T-helper 1 cell treated with Interleukin-12 subunit alpha and Interleukin-12 subunit beta and Interleukin-4 antibody, amounts not matched to agents 30 μg/mL and 1 μg/mL, for 36 hours (primary cell): ENCODE data around the gene RASSF4.
"Not testable (repeated sequence)": the region's sequence is repeated elsewhere in the genome, so short reads cannot be mapped to it uniquely, and the experiment has no call there.

Experiments used
- H3K27ac Mint-ChIP-seq: one replicate; pipeline ENCODE4 v1.8.0; 2021; ENCODE audit warnings: mild to moderate bottlenecking, mixed read lengths
- H3K27me3 Mint-ChIP-seq: one replicate; pipeline ENCODE4 v1.8.0; 2021; ENCODE audit warnings: low read depth, mixed read lengths
- H3K36me3 Mint-ChIP-seq: one replicate; pipeline ENCODE4 v1.8.0; 2021; ENCODE audit warnings: low read depth, mixed read lengths
- H3K4me1 Mint-ChIP-seq: one replicate; pipeline ENCODE4 v1.8.0; 2021; ENCODE audit warnings: low read depth, mixed read lengths
- H3K4me3 Mint-ChIP-seq: one replicate; pipeline ENCODE4 v1.8.0; 2021; ENCODE audit warnings: mild to moderate bottlenecking, moderate library complexity, mixed read lengths
- H3K9me3 Mint-ChIP-seq: one replicate; pipeline ENCODE4 v1.8.0; 2021; ENCODE audit warnings: mixed read lengths

The RASSF4 gene

DNA sequence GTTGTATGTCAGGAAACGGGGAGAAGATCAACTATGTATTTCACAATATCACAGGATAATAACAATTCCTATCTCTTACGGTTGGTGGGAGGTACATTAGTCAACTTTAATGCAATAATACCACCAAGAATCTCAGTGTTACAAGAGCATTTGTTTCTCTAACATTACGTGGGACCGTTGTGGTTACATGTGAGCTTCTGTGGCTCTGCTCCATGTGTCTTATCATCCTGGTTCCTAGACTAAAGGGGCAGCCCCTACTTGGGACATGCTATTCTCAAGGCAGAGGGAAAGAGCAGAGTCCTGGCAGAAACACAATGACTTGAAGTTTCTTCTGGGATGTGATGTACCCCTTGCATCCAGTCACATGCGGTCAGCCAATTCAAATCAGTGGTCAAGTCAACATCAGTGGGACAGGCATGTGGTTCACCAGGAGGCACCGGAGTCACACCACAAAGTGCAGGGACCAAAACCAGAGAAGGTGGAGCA is 38.6 kb downstream of the RASSF4 start:
- Mint-ChIP-seq H3K9me3 (peaks cover 7% of the 10 kb centered on the region), H3K27me3 (peaks cover 19% of the 10 kb centered on the region), H3K4me1 (peaks cover 48% of the 10 kb centered on the region), H3K27ac (no peak overlapping the region), H3K36me3 (peaks cover 9% of the 10 kb centered on the region), H3K4me3 (no peak overlapping the region)

DNA sequence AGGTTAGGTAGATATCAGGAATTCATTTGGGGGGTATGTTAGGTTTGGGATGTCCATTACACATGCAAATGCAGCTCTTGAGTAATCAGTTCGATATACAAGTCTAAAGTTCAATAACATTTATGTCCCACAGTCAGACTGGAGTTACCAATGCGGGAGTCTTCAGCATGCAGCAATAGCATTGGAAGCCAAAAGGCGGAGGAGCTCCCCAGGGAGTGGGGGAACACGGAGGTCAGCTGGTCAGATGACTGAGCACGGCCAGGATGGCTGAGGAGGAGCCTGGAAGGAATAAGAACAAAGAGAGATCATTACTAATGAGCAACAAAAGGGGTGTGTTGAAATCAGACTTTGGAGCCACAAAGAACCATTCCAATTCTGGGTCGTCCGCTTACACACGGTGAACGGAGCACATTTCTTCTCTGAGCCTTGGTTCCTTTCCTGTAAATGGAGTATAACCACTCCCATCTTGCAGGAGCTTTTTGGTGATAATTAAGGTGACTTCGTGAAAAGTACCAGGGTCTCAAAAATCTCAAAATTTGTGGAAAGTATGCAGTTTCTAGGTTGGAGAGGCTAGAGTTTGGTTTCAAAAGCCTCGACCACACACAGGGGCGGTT is 40.6 kb downstream of the RASSF4 start:
- H3K4me1 Mint-ChIP-seq = peaks cover 50% of the 10 kb centered on the region
- peaks cover 20% of the 10 kb centered on the region for H3K9me3 Mint-ChIP-seq
- peak overlapping the region; percentile 90 for H3K27ac Mint-ChIP-seq
- peaks cover 29% of the 10 kb centered on the region for H3K36me3 Mint-ChIP-seq
- peak overlapping the region; percentile 85 for H3K4me3 Mint-ChIP-seq
- peaks cover 19% of the 10 kb centered on the region for H3K27me3 Mint-ChIP-seq

DNA sequence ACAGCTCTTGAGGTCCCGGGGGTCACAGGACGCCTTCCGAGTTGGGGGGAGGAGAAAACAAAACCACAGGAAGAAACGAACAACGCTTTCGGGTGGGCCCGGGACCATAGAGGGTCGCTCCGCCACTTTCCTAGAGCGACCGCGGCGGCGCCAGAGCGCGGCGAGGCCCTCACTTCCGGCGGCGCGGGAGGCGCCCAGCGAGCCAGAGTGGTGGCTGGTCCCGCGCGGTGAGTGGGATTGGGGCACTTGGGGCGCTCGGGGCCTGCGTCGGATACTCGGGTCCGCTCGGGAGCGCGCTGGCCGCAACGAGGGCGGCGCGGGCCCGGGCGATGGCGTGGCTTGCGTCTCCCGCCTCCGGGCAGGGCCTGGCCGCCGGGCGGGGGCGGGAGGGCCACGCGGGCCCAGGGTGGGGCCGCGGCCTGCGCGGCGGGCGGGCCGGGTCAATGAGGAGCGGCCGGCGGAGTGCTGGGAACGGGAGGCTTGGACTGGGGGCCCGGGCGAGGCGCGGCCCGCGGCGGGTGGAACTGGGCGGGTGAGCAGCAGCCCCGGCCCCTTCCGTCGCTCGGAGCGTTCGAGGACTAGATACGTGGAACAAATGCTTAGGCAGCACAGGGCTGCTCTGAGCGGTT is 41.3 kb downstream of the RASSF4 start, which contains the start of gene ZNF22:
ZNF22 (plus strand) TSS at position 172 of the 629 bp plus-strand sequence. CDS start 2,446 bp downstream, outside the sequence.
- Mint-ChIP-seq H3K27me3 (peaks cover 19% of the 10 kb centered on the region), H3K4me1 (peaks cover 44% of the 10 kb centered on the region), H3K27ac (peak within 1 kb of the TSS; percentile 90), H3K36me3 (peaks cover 34% of the 10 kb centered on the region), H3K9me3 (peaks cover 22% of the 10 kb centered on the region), H3K4me3 (peak within 1 kb of the TSS; percentile 91)

DNA sequence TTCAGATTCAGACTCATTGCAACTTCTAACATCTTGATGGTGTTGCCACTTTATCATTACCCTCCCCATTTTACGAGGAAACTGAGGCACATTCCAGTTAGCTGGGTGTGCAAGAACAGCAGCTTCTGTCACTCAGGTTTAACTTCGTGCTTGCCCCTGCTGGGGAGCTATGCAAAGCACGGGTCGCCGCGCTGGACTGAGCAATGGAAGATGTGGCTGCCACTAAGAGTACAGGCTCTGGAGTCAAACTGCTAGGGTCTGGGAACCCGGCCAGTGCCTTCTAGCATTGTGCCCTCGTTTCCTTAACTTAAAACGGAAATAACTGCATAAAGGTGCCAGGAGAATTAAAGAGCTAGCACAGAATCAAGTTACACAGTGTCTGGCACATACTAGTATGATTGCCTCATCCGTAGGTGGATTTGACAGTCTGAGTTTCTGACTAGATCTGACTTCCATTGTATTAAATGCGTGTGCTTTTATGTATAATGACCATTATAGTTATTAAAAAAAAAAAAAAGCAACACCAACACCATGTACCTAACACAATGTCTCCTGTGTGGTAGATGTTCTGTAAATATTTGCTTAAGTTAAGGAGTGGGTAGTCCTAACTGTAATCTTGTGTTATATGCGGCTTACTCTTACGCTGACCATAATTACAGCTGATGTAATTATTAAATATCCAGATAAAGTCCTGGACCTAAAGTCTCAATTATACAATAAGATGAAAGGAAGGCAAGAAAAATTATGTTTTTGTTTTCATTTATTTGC is 42.0 kb downstream of the RASSF4 start:
- Mint-ChIP-seq H3K36me3 (peaks cover 34% of the 10 kb centered on the region), H3K27me3 (peaks cover 19% of the 10 kb centered on the region), H3K9me3 (peaks cover 22% of the 10 kb centered on the region), H3K27ac (peak overlapping the region; percentile 89), H3K4me1 (peaks cover 37% of the 10 kb centered on the region), H3K4me3 (peak overlapping the region; percentile 91)

DNA sequence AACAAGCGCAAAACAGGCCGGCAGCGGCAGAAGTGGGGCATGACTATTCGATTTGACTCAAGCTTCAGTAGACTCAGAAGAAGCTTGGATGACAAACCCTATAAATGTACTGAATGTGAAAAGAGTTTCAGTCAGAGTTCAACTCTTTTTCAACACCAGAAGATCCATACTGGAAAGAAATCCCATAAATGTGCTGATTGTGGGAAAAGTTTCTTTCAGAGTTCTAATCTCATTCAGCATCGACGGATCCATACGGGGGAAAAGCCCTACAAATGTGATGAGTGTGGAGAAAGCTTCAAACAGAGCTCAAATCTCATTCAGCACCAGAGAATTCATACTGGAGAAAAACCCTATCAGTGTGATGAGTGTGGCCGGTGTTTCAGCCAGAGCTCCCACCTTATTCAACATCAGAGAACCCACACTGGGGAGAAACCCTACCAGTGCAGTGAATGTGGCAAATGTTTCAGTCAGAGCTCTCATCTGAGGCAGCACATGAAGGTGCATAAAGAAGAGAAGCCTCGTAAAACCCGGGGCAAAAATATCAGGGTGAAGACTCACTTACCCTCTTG is 43.9 kb downstream of the RASSF4 start:
- peaks cover 34% of the 10 kb centered on the region for H3K36me3 Mint-ChIP-seq
- no peak overlapping the region for H3K4me3 Mint-ChIP-seq
- H3K9me3 Mint-ChIP-seq = peaks cover 22% of the 10 kb centered on the region
- no peak overlapping the region for H3K27ac Mint-ChIP-seq
- H3K27me3 Mint-ChIP-seq = peaks cover 11% of the 10 kb centered on the region
- H3K4me1 Mint-ChIP-seq = peaks cover 31% of the 10 kb centered on the region

DNA sequence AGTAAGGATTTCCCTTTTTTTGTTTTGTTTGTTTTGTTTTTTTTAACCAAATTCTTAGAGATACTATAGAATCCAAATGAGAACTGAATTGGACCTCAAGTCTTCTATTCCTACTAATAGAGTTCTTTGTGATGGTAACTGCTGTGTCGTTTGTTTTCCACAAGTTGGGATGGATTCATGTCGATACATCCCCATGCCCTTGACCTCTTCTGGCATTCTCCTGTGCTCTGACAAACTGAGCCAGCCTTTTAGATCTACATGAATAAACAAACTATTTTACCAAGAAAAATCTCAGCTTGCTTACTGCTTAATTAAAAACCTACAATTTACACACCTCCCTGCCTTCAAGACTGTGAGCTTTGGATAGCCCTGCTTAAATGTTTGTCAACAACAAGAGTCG is 45.1 kb downstream of the RASSF4 start:
- Mint-ChIP-seq H3K27ac (no peak overlapping the region), H3K9me3 (peaks cover 22% of the 10 kb centered on the region), H3K4me1 (peaks cover 31% of the 10 kb centered on the region), H3K4me3 (no peak overlapping the region), H3K36me3 (peaks cover 34% of the 10 kb centered on the region), H3K27me3 (peaks cover 7% of the 10 kb centered on the region)

DNA sequence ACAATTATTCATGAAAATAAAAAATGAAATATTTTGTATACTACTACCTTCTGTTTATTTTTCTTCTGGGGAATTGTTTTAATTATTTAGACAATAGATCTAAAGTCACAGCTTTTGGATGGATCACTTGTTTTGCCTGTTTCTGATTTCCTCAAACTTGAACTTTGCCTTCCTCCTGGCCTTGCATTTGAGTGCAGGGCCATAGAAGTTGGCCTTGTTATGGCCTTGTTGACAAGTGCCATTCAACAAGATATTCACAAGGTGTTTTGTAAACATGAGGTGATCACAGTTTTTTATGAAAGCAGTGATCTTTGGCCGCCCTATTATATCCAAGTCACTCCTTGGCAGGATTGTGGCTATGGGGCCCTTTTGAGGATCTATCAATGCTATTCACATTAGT is 45.7 kb downstream of the RASSF4 start:
- Mint-ChIP-seq H3K4me3 (no peak overlapping the region), H3K4me1 (peaks cover 25% of the 10 kb centered on the region), H3K36me3 (peaks cover 34% of the 10 kb centered on the region), H3K27ac (no peak overlapping the region), H3K27me3 (peaks cover 4% of the 10 kb centered on the region), H3K9me3 (peaks cover 22% of the 10 kb centered on the region)

DNA sequence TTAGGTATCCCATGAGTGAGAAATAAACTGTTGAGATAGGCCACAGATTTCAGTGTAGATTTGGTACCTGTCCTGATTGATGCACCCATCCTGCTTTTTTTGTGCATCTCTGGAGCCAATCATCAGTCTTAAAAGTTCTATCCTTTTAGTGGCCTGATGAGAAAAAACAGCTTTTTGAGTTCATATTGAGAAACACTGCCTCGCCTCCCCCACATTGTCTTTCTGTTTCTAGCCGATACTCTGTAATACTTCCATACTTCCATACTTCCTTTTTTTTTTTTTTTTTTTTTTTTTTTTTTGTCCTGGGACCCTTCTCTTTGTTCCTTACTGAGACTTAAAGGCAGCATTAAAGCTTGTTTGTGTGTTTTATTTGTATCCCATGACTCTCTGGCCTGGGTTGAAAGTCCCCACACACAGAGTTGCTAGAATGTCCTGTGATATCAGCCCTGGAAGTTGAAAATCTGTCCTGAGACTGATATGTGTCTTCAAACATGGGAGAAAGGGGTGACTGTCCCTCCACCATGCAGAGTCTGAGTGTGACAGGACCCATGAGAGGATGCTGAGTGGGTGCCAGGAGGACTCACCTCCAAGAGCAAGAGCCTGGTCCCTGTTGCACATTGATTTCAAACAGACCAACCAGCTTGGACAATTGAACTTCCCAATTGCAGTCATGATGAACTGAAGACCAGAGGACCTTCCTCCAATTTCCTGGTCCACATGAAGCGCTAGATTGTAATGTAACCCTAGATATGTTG is 46.9 kb downstream of the RASSF4 start:
- peaks cover 34% of the 10 kb centered on the region for H3K36me3 Mint-ChIP-seq
- no peak overlapping the region for H3K27ac Mint-ChIP-seq
- no peak overlapping the region for H3K4me3 Mint-ChIP-seq
- H3K9me3 Mint-ChIP-seq = peaks cover 22% of the 10 kb centered on the region
- no peaks in the 10 kb centered on the region for H3K27me3 Mint-ChIP-seq
- H3K4me1 Mint-ChIP-seq = peaks cover 21% of the 10 kb centered on the region

DNA sequence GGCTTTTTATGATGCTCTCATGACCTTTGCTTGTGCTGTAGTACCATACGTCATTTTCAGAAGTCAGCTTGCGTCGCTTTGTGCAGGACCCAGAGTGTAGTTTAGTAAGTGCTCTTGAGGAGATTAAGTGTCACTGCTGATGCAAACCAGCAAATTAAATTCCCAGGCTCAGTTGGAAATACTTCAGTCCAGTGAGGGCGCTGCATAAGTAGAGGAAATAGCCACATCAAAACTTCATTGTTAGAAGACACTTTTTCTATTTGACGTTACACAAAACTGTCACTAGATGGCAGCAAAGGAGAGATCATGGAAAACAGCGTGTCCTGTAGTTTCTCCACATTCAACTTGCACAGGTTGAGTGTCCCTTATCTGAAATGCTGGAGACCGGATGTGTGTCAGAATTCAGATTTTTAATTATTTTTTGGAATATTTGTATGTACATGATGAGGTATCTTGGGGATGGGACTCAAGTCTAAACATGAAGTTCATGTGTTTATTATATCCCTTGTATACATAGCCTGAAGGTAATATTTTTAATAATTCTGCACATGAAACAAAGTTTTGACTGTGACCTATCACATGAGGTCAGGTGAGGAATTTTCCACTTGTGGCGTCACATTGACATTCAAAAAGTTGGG is 49.0 kb downstream of the RASSF4 start:
- Mint-ChIP-seq H3K27ac (no peak overlapping the region), H3K4me1 (peaks cover 6% of the 10 kb centered on the region), H3K4me3 (no peak overlapping the region), H3K36me3 (peaks cover 20% of the 10 kb centered on the region), H3K9me3 (peaks cover 14% of the 10 kb centered on the region), H3K27me3 (no peaks in the 10 kb centered on the region)

DNA sequence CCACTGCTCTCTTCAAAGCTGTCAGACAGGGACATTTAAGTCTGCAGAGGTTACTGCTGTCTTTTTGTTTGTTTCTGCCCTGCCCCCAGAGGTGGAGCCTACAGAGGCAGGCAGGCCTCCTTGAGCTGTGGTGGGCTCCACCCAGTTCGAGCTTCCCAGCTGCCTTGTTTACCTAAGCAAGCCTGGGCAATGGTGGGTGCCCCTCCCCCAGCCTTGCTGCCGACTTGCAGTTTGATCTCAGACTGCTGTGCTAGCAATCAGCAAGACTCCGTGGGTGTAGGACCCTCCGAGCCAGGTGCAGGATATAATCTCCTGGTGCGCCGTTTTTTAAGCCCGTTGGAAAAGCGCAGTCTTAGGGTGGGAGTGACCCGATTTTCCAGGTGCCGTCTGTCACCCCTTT is 55.0 kb downstream of the RASSF4 start:
- H3K27me3 Mint-ChIP-seq = peaks cover 15% of the 10 kb centered on the region
- not testable (repeated sequence) for H3K4me3 Mint-ChIP-seq, H3K36me3 Mint-ChIP-seq, H3K9me3 Mint-ChIP-seq, H3K4me1 Mint-ChIP-seq, H3K27ac Mint-ChIP-seq

DNA sequence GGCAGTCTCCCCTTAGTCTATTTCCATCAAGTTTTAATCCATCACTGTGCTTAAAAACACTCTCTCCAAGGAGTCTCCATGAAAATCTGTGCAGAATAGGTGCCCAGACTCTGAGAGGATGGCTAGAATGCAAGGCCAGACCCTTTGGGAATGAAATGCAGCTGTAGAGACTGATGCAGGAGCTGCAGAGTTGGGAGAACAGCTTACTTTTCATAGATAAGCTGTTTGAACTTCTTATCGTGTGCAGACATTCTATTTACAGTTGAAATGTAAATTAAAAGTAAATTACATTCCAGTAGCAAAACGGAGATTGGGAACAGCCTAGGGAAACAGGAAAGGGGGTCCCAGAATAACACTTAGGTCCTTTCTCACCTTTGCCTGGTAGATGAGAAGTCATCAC is 56.0 kb downstream of the RASSF4 start:
- H3K27ac Mint-ChIP-seq = no peak overlapping the region
- no peaks in the 10 kb centered on the region for H3K4me1 Mint-ChIP-seq
- H3K9me3 Mint-ChIP-seq = no peaks in the 10 kb centered on the region
- H3K27me3 Mint-ChIP-seq = peaks cover 15% of the 10 kb centered on the region
- H3K4me3 Mint-ChIP-seq = no peak overlapping the region
- no peaks in the 10 kb centered on the region for H3K36me3 Mint-ChIP-seq

DNA sequence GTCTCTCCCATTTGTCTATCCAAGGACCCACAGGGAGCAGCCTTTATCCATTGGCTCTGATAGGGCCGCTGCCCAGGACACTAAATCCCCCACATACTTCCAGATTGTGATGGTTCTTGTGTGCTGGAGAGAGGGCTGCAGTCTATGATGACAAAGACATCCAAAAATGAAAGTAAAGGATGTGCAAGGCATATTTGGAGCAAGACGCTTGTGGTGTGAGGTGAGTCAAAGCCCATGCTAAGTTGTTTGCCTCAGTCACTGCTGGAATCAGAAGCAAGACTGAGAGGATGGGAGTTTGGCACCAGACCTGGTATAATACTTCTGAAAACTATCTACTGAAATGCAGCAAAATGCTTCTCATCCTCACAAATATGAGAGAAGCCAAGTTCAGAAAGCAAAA is 63.8 kb downstream of the RASSF4 start:
- Mint-ChIP-seq H3K36me3 (no peaks in the 10 kb centered on the region), H3K4me3 (no peak overlapping the region), H3K9me3 (peaks cover 12% of the 10 kb centered on the region), H3K27ac (no peak overlapping the region), H3K4me1 (no peaks in the 10 kb centered on the region), H3K27me3 (no peaks in the 10 kb centered on the region)

DNA sequence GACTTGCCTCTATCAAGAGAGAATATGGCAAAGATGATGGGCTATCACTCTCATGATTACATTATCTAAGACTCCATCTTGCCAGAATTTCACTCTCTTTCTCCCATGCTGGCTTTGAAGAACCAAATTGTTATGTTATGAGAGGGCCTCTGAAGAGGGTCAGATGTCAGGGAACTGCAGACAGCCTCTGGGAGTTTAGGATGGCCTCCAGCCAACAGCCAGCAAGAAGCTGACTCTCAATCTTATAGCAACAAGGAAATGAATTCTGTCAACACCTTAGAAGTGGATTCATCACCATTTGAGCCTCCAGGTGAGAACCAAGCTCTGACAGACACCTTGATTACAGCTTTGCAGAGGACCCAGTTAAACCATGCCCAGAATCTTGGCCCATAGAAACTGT is 74.7 kb downstream of the RASSF4 start:
- H3K4me1 Mint-ChIP-seq = no peaks in the 10 kb centered on the region
- peaks cover 17% of the 10 kb centered on the region for H3K9me3 Mint-ChIP-seq
- no peak overlapping the region for H3K27ac Mint-ChIP-seq

DNA sequence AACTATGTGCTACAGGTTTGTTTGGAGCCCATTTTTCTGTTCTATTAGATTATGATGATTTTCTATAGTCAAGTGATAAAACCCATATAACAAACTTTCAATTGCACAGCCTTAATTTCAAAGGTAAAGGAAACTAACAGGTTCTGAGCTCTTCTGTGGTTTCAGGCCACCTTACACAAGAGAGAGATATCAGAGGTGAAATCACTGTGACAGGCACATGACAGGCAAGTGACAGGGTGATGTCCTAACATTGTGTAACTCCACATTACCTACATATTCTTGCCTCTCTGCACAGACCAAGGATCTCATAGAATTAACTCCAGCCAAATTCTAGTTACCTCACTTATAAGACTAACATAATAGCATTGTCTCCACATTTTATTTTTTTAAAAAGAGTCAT is 76.1 kb downstream of the RASSF4 start:
- H3K27me3 Mint-ChIP-seq = peaks cover 15% of the 10 kb centered on the region
- H3K9me3 Mint-ChIP-seq = peaks cover 8% of the 10 kb centered on the region
- H3K4me1 Mint-ChIP-seq = no peaks in the 10 kb centered on the region
- no peak overlapping the region for H3K27ac Mint-ChIP-seq
- no peaks in the 10 kb centered on the region for H3K36me3 Mint-ChIP-seq
- H3K4me3 Mint-ChIP-seq = no peak overlapping the region

More for the DNA sequence above, 74.7 kb downstream of the RASSF4 start:
- H3K4me3 Mint-ChIP-seq = no peak overlapping the region
- H3K27me3 Mint-ChIP-seq = peaks cover 14% of the 10 kb centered on the region
- H3K36me3 Mint-ChIP-seq = no peaks in the 10 kb centered on the region
